HepG2 (cell line): ENCODE results near the gene ZCCHC24. TPM values are rescaled to one million over a fixed set of nuclear protein-coding genes. Genes with fewer than 3 reads are reported as not detected.
A peak's percentile ranks its signal among the peaks of the same experiment; 100 is the strongest.

Experiments
- ATAC-seq: fragments of 200-7000 bp; cut with Tn5 transposase; 3 replicates; pipeline ENCODE4 v1.9.1; 2020; ENCODE audit warnings: mild to moderate bottlenecking, moderate library complexity
- BruUV-seq: library from RNA; stranded (reverse); fragments of 400-500 nt; replicated peaks from 2 replicates; lab custom pipeline; 2021; lab: Mats Ljungman, UMichigan
- CTCF ChIA-PET: fragments of 300-600 bp; formaldehyde crosslinking; extraction: SDS; loops from one replicate; lab custom pipeline; 2021; ENCODE audit warnings: low total read pairs, inconsistent platforms, low intra/inter-chr PET ratio; lab: Yijun Ruan, JAX
- POLR2A ChIA-PET: fragments of 350-600 bp; sonication (Branson Sonifier 250); formaldehyde crosslinking; loops from one replicate; lab custom pipeline; 2020; ENCODE audit warnings: antibody characterized with exemption, inconsistent platforms; lab: Yijun Ruan, JAX
- DNase-seq: peaks from one replicate; pipeline ENCODE4 v3.0.0-alpha.2; 2015; ENCODE audit warnings: low spot score
- FAIRE-seq: peaks from 3 replicates; lab custom pipeline; 2011; peaks lifted over from hg19 to GRCh38; lab: Jason Lieb, UNC
- H2AFZ ChIP-seq: one replicate; pipeline ENCODE4 v1.6.1; 2011; ENCODE audit warnings: low read length, inconsistent platforms
- H3K27ac ChIP-seq: fragments of 300-600 bp; 3 replicates; pipeline ENCODE4 v1.8.0; 2011; ENCODE audit warnings: mixed run types, mild to moderate bottlenecking, mixed read lengths, low read length, inconsistent platforms; ENCODE audit not compliant: insufficient read depth; ENCODE audit errors: extremely low read length
- H3K27me3 ChIP-seq, 2 experiments: fragments of 200-600 bp in 1 of 2; 2 replicates in 1 of 2; 3 replicates in 1 of 2; pipeline versions ENCODE4 v1.6.0 to v1.8.0; 2011; ENCODE audit warnings: low read length in 2 of 2, mild to moderate bottlenecking in 2 of 2, moderate library complexity in 2 of 2, inconsistent platforms in 1 of 2; ENCODE audit not compliant: insufficient read depth in 2 of 2, control insufficient read depth in 1 of 2
- H3K36me3 ChIP-seq, 2 experiments: fragments of 200-600 bp in 1 of 2; replicated peaks in 1 of 2; 2 replicates in 1 of 2; 3 replicates in 1 of 2; pipeline versions ENCODE4 v1.5.1 to v1.8.0; 2011; ENCODE audit warnings: low read length in 2 of 2, inconsistent platforms in 1 of 2; ENCODE audit not compliant: insufficient read depth in 2 of 2, control insufficient read depth in 1 of 2
- H3K4me1 ChIP-seq: 2 replicates; pipeline ENCODE4 v1.5.1; 2012; ENCODE audit warnings: low read length, inconsistent platforms; ENCODE audit not compliant: insufficient read depth
- H3K4me2 ChIP-seq: 2 replicates; pipeline ENCODE4 v1.6.0; 2011; ENCODE audit warnings: low read depth, low read length, inconsistent platforms
- H3K4me3 ChIP-seq, 3 experiments: fragments of 200-600 bp in 1 of 3; sonication (generic), shearing (Covaris generic) in 1 of 3; replicated peaks in 1 of 3; 2 replicates each; pipeline ENCODE4 v1.5.1; 2011 to 2016; ENCODE audit warnings: low read length in 3 of 3, inconsistent platforms in 2 of 3, low read depth in 2 of 3, mild to moderate bottlenecking in 2 of 3, control low read depth in 1 of 3, mixed read lengths in 1 of 3; ENCODE audit not compliant: insufficient read depth in 1 of 3
- H3K79me2 ChIP-seq: one replicate; pipeline ENCODE4 v1.6.1; 2011; ENCODE audit warnings: low read length, inconsistent platforms; ENCODE audit not compliant: insufficient read depth
- H3K9ac ChIP-seq: 2 replicates; pipeline ENCODE4 v1.6.0; 2011; ENCODE audit warnings: mild to moderate bottlenecking, low read depth, low read length, inconsistent platforms; ENCODE audit not compliant: insufficient read depth
- H3K9me3 ChIP-seq: 2 replicates; pipeline ENCODE4 v1.5.1; 2012; ENCODE audit warnings: mild to moderate bottlenecking, low read length
- H4K20me1 ChIP-seq: 2 replicates; pipeline ENCODE4 v1.6.0; 2011; ENCODE audit warnings: inconsistent platforms, mild to moderate bottlenecking, low read length, moderate library complexity; ENCODE audit not compliant: insufficient read depth
- E2F5 ChIP-seq: sonication (generic); formaldehyde crosslinking; conservative IDR thresholded peaks from 2 replicates; pipeline ENCODE4 v1.4.0; 2020; ENCODE audit warnings: missing genetic modification reagents
- HNF4G ChIP-seq, 2 experiments: sonication (generic) in 1 of 2; formaldehyde crosslinking in 1 of 2; IDR thresholded peaks; 2 replicates each; pipeline versions ENCODE4 v1.4.0 to v1.6.1; 2011 to 2020; ENCODE audit warnings: borderline replicate concordance in 2 of 2, low read depth in 2 of 2, mild to moderate bottlenecking in 2 of 2, low read length in 1 of 2, missing genetic modification reagents in 1 of 2, moderate library complexity in 1 of 2
- NFYB ChIP-seq: sonication (generic); formaldehyde crosslinking; IDR thresholded peaks from 2 replicates; pipeline ENCODE4 v1.4.0; 2020; ENCODE audit warnings: missing genetic modification reagents
- PTBP1 ChIP-seq: fragments of 200-400 bp; formaldehyde crosslinking; IDR thresholded peaks from 2 replicates; pipeline ENCODE4 v1.6.1; 2018; ENCODE audit warnings: low read length, low read depth; ENCODE audit not compliant: poor library complexity, severe bottlenecking
- TRIM22 ChIP-seq: fragments of 450-650 bp; IDR thresholded peaks from 2 replicates; pipeline ENCODE4 v1.6.1; 2017
- ZBTB33 ChIP-seq: sonication (generic); formaldehyde crosslinking; IDR thresholded peaks from 2 replicates; pipeline ENCODE4 v1.4.0; 2020; ENCODE audit warnings: missing genetic modification reagents
- ZNF503 ChIP-seq: sonication (generic); formaldehyde crosslinking; IDR thresholded peaks from 2 replicates; pipeline ENCODE4 v1.4.0; 2020; ENCODE audit warnings: missing genetic modification reagents
- ZNF704 ChIP-seq: sonication (generic); formaldehyde crosslinking; IDR thresholded peaks from 2 replicates; pipeline ENCODE4 v1.8.1; 2023; ENCODE audit warnings: mild to moderate bottlenecking, inconsistent platforms, moderate library complexity, missing genetic modification reagents, borderline replicate concordance
- WGBS: methylation state at CpG from one replicate; pipeline ENCODE4 v1.1.6; 2017; ENCODE audit warnings: low lambda C conversion rate; 5-methylcytosine and 5-hydroxymethylcytosine counted together
- in situ Hi-C: cut with HindIII; loops from 2 replicates; pipeline ENCODE4 v1.10.0; 2017; ENCODE audit warnings: low pct_unique_long_range_greater_than_20kb; ENCODE audit not compliant: extremely low pct_ligation_motif_present
- intact Hi-C: fragments of 100-400 bp; cut with micrococcal nuclease; formaldehyde crosslinking; loops from one replicate; pipeline ENCODE4 v1.10.0; 2022; ENCODE audit not compliant: unreplicated experiment
- polyA plus RNA-seq, 8 experiments: library from polyadenylated mRNA; depleted of rRNA in 3 of 8; stranded (reverse) in 7 of 8; unstranded in 1 of 8; fragments of >200 nt; fragmentation: Illumina TruSeq in 4 of 8; extraction: Trizol in 4 of 8; gene quantifications; 2 replicates each; pipeline versions ENCODE4 v1.2.1 to v1.2.3, GENCODE V29; 2011 to 2016; ENCODE audit warnings: low read depth in 4 of 8, missing spikeins in 1 of 8, mixed read lengths in 1 of 8; ENCODE audit not compliant: insufficient read depth in 1 of 8
- total RNA-seq, 5 experiments: library from RNA; depleted of rRNA; stranded (reverse); fragments of >200 nt; fragmentation: Illumina TruSeq; extraction: Trizol; gene quantifications; 2 replicates each; pipeline ENCODE4 v1.2.3, GENCODE V29; 2016; ENCODE audit warnings: low read depth in 1 of 5

Gene ZCCHC24
- total and polyA plus RNA-seq, 2 of the 13 experiments (the other 11 are each of a cell fraction or from before 2014, with no cell fraction given), result 3.1 to 7.9 TPM

GRCh38 chr10:79394664-79395063 lies 50.8 kb downstream of the ZCCHC24 start (continued):
- no peak for TF ChIP-seq TRIM22
- no peak for TF ChIP-seq E2F5 (CRISPR knock-in tag)

- FAIRE-seq, result no peak
- no peak overlapping the region for H3K27ac ChIP-seq
- ChIA-PET POLR2A (no interaction called here), CTCF (no interaction called here)
- peak; percentile 20; the same call in 1 of the 3 replicates for ATAC-seq
- intact Hi-C loops (no loop called here), in situ Hi-C loops (no loop called here)
- no peaks in the 10 kb centered on the region for H4K20me1 ChIP-seq
- WGBS, result 89% methylated on average over 16 of the region's 17 CpGs
- BruUV-seq, result no TSS peak
- H2AFZ ChIP-seq, result no peak overlapping the region
- no peak overlapping the region for H3K9ac ChIP-seq
- peaks cover 29% of the 10 kb centered on the region for H3K4me1 ChIP-seq
- peaks cover 0 to 1% of the 10 kb centered on the region in 2 experiments; a peak in 2 of 5 replicates for H3K36me3 ChIP-seq
- DNase-seq, result no peak
- H3K9me3 ChIP-seq, result no peaks in the 10 kb centered on the region
- H3K4me2 ChIP-seq, result no peak overlapping the region
- no peaks in the 10 kb centered on the region for H3K79me2 ChIP-seq
- no peak overlapping the region for H3K4me3 ChIP-seq
- H3K27me3 ChIP-seq, result no peaks in the 10 kb centered on the region
- TF ChIP-seq HNF4G (IDR thresholded peaks at IDR 0.05; ENCODE audit: borderline replicate concordance, low read depth, low read length), result 0 out of 2 replicates have a peak, but pooled peaks have one; percentile 14
- no peak for TF ChIP-seq HNF4G (CRISPR knock-in tag; IDR thresholded peaks at IDR 0.05; ENCODE audit: borderline replicate concordance, low read depth)
- no peak for TF ChIP-seq ZNF503
- TF ChIP-seq ZNF704 (CRISPR knock-in tag), result no peak
- no peak for TF ChIP-seq PTBP1
- no peak for TF ChIP-seq NFYB
- peak; percentile 29; the same call in 1 of the 2 replicates for TF ChIP-seq ZBTB33
Observed at GRCh38 chr10:79393924-79394610, 51.4 kb downstream of the ZCCHC24 start.
